GM12878 (cell line): Measurements from ENCODE around the gene CHD5. TPM values are rescaled to one million over a fixed set of nuclear protein-coding genes. Genes with fewer than 3 reads are reported as not detected.

Source experiments
- ATAC-seq: fragments of 200-7000 bp; cut with Tn5 transposase; 3 replicates; pipeline ENCODE4 v1.9.1; 2020; ENCODE audit warnings: mild to moderate bottlenecking, moderate library complexity
- BruUV-seq: library from RNA; stranded (reverse); fragments of 400-500 nt; replicated peaks from 2 replicates; lab custom pipeline; 2021; lab: Mats Ljungman, UMichigan
- CTCF ChIA-PET: fragments of 300-600 bp; sonication (Branson Sonifier 250); formaldehyde crosslinking; extraction: SDS; loops from one replicate; lab custom pipeline; 2021; ENCODE audit warnings: inconsistent platforms; lab: Yijun Ruan, JAX
- POLR2A ChIA-PET: fragments of 350-600 bp; formaldehyde crosslinking; extraction: SDS; loops from one replicate; lab custom pipeline; 2021; ENCODE audit warnings: inconsistent platforms; lab: Charles Lee
- RAD21 ChIA-PET: fragments of 300-600 bp; sonication (Branson Sonifier 250); formaldehyde crosslinking; loops from one replicate; lab custom pipeline; 2023; ENCODE audit warnings: antibody characterized with exemption; ENCODE audit not compliant: unreplicated experiment; lab: Charles Lee
- SMC1A ChIA-PET: fragments of 300-600 bp; sonication (Branson Sonifier 250); formaldehyde crosslinking; loops from one replicate; lab custom pipeline; 2023; ENCODE audit not compliant: unreplicated experiment, uncharacterized antibody; lab: Charles Lee
- DNase-seq: peaks from one replicate; pipeline ENCODE4 v3.0.0-alpha.2; 2011; ENCODE audit warnings: low read depth, low spot score
- FAIRE-seq: peaks from 3 replicates; lab custom pipeline; 2011; peaks lifted over from hg19 to GRCh38; lab: Jason Lieb, UNC
- H2AFZ ChIP-seq: 2 replicates; pipeline ENCODE4 v1.6.0; 2011; ENCODE audit warnings: low read depth, low read length, control low read depth; ENCODE audit not compliant: control insufficient read depth
- H3K27ac ChIP-seq: 2 replicates; pipeline ENCODE4 v1.5.1; 2011; ENCODE audit warnings: control low read depth; ENCODE audit not compliant: control insufficient read depth, insufficient read depth
- H3K27me3 ChIP-seq, 2 experiments: replicated peaks in 1 of 2; 2 replicates each; pipeline versions ENCODE4 v1.6.0 to v1.6.1; 2011; ENCODE audit warnings: low read length in 1 of 2; ENCODE audit not compliant: control insufficient read depth in 2 of 2, insufficient read depth in 2 of 2
- H3K36me3 ChIP-seq, 2 experiments: 2 replicates each; pipeline ENCODE4 v1.5.1; 2011; ENCODE audit warnings: low read length in 1 of 2; ENCODE audit not compliant: control insufficient read depth in 2 of 2, insufficient read depth in 2 of 2
- H3K4me1 ChIP-seq: 2 replicates; pipeline ENCODE4 v1.6.1; 2011; ENCODE audit warnings: mild to moderate bottlenecking, low read length, moderate library complexity, mixed read lengths; ENCODE audit not compliant: control insufficient read depth, insufficient read depth
- H3K4me2 ChIP-seq: 2 replicates; pipeline ENCODE4 v1.6.0; 2011; ENCODE audit warnings: control low read depth; ENCODE audit not compliant: control insufficient read depth, insufficient read depth
- H3K4me3 ChIP-seq: fragments of 200-600 bp; sonication (generic); 2 replicates; pipeline ENCODE4 v1.5.1; 2016
- H3K79me2 ChIP-seq: 2 replicates; pipeline ENCODE4 v1.6.0; 2011; ENCODE audit warnings: low read length; ENCODE audit not compliant: control insufficient read depth, insufficient read depth
- H3K9ac ChIP-seq: 2 replicates; pipeline ENCODE4 v1.8.0; 2011; ENCODE audit warnings: low read length, control low read depth, mixed read lengths; ENCODE audit not compliant: control insufficient read depth, insufficient read depth
- H3K9me3 ChIP-seq: replicated peaks from 3 replicates; pipeline ENCODE4 v1.5.1; 2011; ENCODE audit warnings: mild to moderate bottlenecking, low read length; ENCODE audit not compliant: control insufficient read depth, insufficient read depth
- H4K20me1 ChIP-seq: 2 replicates; pipeline ENCODE4 v1.6.0; 2011; ENCODE audit not compliant: control insufficient read depth, insufficient read depth
- YY1 ChIP-seq: IDR thresholded peaks from 2 replicates; pipeline ENCODE4 v1.6.1; 2011; ENCODE audit warnings: low read depth, mild to moderate bottlenecking, low read length
- ZBTB40 ChIP-seq: fragments of 450-650 bp; IDR thresholded peaks from 2 replicates; pipeline ENCODE4 v1.6.1; 2016; ENCODE audit warnings: mild to moderate bottlenecking, moderate library complexity, borderline replicate concordance
- WGBS: methylation state at CpG from one replicate; pipeline ENCODE4 v1.1.6; 2016; ENCODE audit warnings: low lambda C conversion rate; ENCODE audit not compliant: insufficient replicate concordance, insufficient coverage; ENCODE audit errors: missing lambda C conversion rate; 5-methylcytosine and 5-hydroxymethylcytosine counted together
- in situ Hi-C: fragments of 300-500 bp; cut with MboI; formaldehyde crosslinking; loops from 9 replicates; pipeline ENCODE4 v1.14.3; 2018; ENCODE audit warnings: mixed read lengths
- intact Hi-C: fragments of 100-400 bp; cut with micrococcal nuclease; formaldehyde crosslinking; loops from one replicate; pipeline ENCODE4 v1.14.2; 2022; ENCODE audit not compliant: unreplicated experiment
- polyA plus RNA-seq, 11 experiments: library from polyadenylated mRNA; depleted of rRNA in 4 of 11; unstranded in 6 of 11; stranded (reverse) in 5 of 11; fragments of >200 nt; fragmentation: Nextera tagmentation in 4 of 11; fragmentation: Illumina TruSeq in 1 of 11; extraction: Ambion mirVana in 4 of 11; extraction: Trizol in 1 of 11; gene quantifications; 1 replicate in 1 of 11; 2 replicates in 10 of 11; pipeline versions ENCODE4 v1.2.1 to v1.2.3, GENCODE V29; 2011 to 2016; ENCODE audit warnings: inconsistent platforms in 2 of 11, missing spikeins in 2 of 11, low read depth in 1 of 11
- total RNA-seq, 4 experiments: library from RNA; depleted of rRNA in 3 of 4; stranded (reverse); fragments of >200 nt in 3 of 4; fragmentation: Illumina TruSeq in 1 of 4; extraction: Trizol in 1 of 4; gene quantifications; 2 replicates each; pipeline versions ENCODE4 v1.2.1 to v1.2.3, GENCODE V29; 2013 to 2021

Gene CHD5
- total and polyA plus RNA-seq, 10 of the 15 experiments (the other 5 are each of a cell fraction or from before 2014, with no cell fraction given) = 0.03 to 0.49 (median 0.13) TPM; not detected in 3

GRCh38 chr1:6075748-6076147 lies 104.4 kb downstream of the CHD5 start:
- Histone ChIP-seq H3K79me2 (no peaks in the 10 kb centered on the region), H3K4me3 (no peak overlapping the region), H3K9me3 (no peaks in the 10 kb centered on the region), H3K27ac (no peak overlapping the region), H3K4me1 (no peaks in the 10 kb centered on the region), H3K36me3 (peaks cover 11 to 16% of the 10 kb centered on the region in 2 experiments), H4K20me1 (peaks cover 3% of the 10 kb centered on the region), H3K4me2 (no peak overlapping the region), H2AFZ (no peak overlapping the region), H3K27me3 (no peaks in the 10 kb centered on the region), H3K9ac (no peak overlapping the region)
- no TSS peak for BruUV-seq
- ChIA-PET RAD21 (no interaction called here), SMC1A (no interaction called here), CTCF (no interaction called here), POLR2A (no interaction called here)
- 80% methylated on average over 3 of the region's 3 CpGs for WGBS
- no peak for FAIRE-seq
- intact Hi-C loops = no loop called here
- ATAC-seq = no peak; the same call in 1 of the 3 replicates
- DNase-seq = no peak
- in situ Hi-C loops = no loop called here
- no peak for TF ChIP-seq YY1
- TF ChIP-seq ZBTB40 = peak; percentile 91
